ENCODE measurements around the gene PANX2. TPM values are rescaled to one million over a fixed set of nuclear protein-coding genes. Genes with fewer than 3 reads are reported as not detected.

PANX2 gene
- total RNA-seq, 1 donor from 2014 or later: 0.58 TPM

DNA sequence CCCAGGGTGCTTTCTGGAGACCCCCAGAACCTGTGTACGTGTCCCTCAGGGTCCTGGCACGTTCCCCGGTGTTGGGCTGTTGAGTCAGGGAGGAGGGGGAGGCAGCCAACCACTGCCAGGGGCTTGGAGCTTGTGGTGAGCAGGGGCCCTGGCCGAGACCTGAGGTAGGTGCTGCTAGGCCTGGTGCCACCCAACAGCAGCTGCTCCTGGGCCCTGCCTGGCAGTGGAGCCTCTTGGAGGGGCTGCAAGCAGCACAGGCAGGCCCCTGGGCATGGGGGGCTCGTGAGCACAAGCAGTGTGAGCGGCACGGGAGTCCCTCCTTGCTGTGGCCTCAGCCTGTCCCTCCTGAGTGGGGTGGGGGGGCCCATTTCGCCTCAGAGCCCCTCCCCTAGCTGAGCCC, 23.1 kb downstream of the PANX2 start:
- TF ChIP-seq, protein P1, sequence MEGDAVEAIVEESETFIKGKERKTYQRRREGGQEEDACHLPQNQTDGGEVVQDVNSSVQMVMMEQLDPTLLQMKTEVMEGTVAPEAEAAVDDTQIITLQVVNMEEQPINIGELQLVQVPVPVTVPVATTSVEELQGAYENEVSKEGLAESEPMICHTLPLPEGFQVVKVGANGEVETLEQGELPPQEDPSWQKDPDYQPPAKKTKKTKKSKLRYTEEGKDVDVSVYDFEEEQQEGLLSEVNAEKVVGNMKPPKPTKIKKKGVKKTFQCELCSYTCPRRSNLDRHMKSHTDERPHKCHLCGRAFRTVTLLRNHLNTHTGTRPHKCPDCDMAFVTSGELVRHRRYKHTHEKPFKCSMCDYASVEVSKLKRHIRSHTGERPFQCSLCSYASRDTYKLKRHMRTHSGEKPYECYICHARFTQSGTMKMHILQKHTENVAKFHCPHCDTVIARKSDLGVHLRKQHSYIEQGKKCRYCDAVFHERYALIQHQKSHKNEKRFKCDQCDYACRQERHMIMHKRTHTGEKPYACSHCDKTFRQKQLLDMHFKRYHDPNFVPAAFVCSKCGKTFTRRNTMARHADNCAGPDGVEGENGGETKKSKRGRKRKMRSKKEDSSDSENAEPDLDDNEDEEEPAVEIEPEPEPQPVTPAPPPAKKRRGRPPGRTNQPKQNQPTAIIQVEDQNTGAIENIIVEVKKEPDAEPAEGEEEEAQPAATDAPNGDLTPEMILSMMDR (IDR thresholded peaks at IDR 0.05; ENCODE audit: borderline replicate concordance): no peak
- H3K27ac ChIP-seq (replicated peaks): no peak overlapping the region
- H3K27me3 ChIP-seq (ENCODE audit: low read depth): no peaks in the 10 kb centered on the region
- peaks cover 31% of the 10 kb centered on the region for H3K4me1 ChIP-seq
- intact Hi-C loops (cut with micrococcal nuclease): no loop called here
- peaks cover 41% of the 10 kb centered on the region for H3K36me3 ChIP-seq
- H3K9me3 ChIP-seq (replicated peaks): no peaks in the 10 kb centered on the region
- DNase-seq: no peak
- no peak overlapping the region for H3K4me3 ChIP-seq

DNA sequence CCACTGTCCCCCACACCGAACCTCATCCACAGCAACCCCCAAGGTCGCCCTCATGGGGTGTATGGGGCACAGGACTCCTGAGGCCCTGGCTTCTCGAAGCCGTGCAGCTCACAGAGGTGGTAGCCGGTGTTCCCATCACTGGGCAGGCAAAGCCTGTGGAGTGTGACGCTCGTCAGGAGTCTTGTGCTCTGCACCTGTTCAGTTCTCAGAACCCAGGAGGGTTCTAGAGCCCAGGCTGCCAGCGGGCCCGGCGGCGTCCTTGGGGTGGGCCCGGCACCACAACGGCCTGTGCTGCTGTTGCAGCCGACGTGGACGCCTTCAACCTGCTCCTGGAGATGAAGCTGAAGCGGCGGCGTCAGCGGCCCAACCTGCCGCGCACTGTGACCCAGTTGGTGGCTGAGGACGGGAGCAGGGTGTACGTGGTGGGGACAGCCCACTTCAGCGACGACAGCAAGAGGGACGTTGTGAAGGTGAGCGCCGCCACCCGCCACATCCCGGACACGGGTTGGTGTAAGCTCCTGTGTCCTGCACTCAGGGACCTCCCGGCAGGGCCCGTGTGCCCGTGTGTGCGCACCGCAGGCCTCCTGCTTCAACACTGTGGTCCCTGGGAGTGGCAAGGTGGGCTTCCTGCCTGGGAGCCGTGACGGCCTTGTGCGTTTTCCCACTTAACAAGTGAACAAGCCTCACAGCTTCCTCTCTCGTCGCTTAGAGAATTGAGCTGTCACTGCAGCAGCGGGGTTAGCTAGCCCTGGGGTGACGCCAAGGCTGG, 23.7 kb downstream of the PANX2 start:
- no peak for DNase-seq
- H3K27me3 ChIP-seq (ENCODE audit: low read depth): no peaks in the 10 kb centered on the region
- TF ChIP-seq, protein P1 (IDR thresholded peaks at IDR 0.05; ENCODE audit: borderline replicate concordance): no peak
- intact Hi-C loops (cut with micrococcal nuclease): no loop called here
- H3K4me3 ChIP-seq: no peak overlapping the region
- no peak overlapping the region for H3K27ac ChIP-seq (replicated peaks)
- peaks cover 41% of the 10 kb centered on the region for H3K36me3 ChIP-seq
- H3K9me3 ChIP-seq (replicated peaks): no peaks in the 10 kb centered on the region
- peaks cover 28% of the 10 kb centered on the region for H3K4me1 ChIP-seq

DNA sequence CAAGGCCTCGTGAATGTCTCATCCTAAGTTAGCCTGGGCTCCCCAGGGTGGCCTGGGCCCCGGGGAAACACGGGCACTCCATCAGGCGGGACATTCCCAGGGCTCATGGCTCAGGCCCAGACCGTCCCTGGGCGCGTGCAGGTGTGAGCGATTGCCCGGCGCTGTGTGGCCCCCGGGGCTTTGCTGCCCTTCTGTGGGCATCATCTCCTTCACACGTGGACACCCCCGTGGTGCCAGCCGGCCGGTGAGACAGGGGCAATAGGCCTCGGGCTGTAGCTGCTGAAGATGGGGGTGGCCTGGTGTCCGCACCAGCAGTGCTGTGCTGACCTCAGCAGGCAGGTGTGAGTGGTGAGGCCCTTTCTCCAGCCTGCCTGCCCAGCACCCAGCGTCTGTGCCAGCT, 25.7 kb downstream of the PANX2 start:
- DNase-seq: no peak
- intact Hi-C loops (cut with micrococcal nuclease): no loop called here
- H3K36me3 ChIP-seq: peaks cover 41% of the 10 kb centered on the region

DNA sequence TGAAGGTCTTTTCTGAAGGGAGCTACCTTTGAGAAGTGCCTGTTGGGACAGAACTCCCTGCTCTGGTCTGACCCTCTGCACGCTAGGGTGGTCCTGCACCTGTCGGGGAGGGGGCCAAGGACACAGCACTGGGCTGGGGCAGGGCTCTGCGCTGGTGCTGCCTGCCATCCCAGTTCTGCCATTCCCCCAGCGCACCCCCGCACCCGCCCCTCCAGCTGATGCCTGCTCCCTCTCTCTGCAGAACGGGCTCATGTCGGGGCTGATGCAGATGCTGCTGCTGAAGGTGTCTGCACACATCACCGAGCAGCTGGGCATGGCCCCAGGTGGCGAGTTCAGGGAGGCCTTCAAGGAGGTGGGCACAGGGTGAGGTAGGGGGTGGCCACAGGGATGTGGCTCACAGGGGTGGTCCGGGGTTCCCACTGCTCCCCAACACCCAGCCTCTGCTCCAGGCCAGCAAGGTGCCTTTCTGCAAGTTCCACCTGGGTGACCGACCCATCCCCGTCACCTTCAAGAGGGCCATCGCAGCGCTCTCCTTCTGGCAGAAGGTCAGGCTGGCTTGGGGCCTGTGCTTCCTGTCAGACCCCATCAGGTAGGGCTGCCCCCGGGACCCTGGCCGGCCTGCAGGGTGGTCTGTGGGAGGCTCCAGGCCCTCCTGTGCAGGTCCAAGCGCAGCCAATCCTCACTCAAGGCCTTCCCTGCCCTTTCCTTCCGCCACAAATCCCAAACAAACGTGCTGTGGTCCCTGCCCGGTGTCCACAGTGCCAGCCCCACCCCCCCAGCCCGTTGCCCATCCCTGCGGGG, 26.7 kb downstream of the PANX2 start:
- Histone ChIP-seq H3K9me3 (replicated peaks) (no peaks in the 10 kb centered on the region), H3K27me3 (ENCODE audit: low read depth) (no peaks in the 10 kb centered on the region), H3K4me1 (peaks cover 27% of the 10 kb centered on the region), H3K36me3 (peaks cover 41% of the 10 kb centered on the region), H3K27ac (replicated peaks) (no peak overlapping the region), H3K4me3 (no peak overlapping the region)
- intact Hi-C loops (cut with micrococcal nuclease): no loop called here
- TF ChIP-seq, protein P1 (IDR thresholded peaks at IDR 0.05; ENCODE audit: borderline replicate concordance): no peak
- no peak for DNase-seq

More for the DNA sequence above, 25.7 kb downstream of the PANX2 start:
- no peak overlapping the region for H3K4me3 ChIP-seq
- H3K9me3 ChIP-seq (replicated peaks): no peaks in the 10 kb centered on the region
- no peaks in the 10 kb centered on the region for H3K27me3 ChIP-seq (ENCODE audit: low read depth)
- H3K4me1 ChIP-seq: peaks cover 22% of the 10 kb centered on the region
- no peak overlapping the region for H3K27ac ChIP-seq (replicated peaks)
- TF ChIP-seq, protein P1 (IDR thresholded peaks at IDR 0.05; ENCODE audit: borderline replicate concordance): no peak

DNA sequence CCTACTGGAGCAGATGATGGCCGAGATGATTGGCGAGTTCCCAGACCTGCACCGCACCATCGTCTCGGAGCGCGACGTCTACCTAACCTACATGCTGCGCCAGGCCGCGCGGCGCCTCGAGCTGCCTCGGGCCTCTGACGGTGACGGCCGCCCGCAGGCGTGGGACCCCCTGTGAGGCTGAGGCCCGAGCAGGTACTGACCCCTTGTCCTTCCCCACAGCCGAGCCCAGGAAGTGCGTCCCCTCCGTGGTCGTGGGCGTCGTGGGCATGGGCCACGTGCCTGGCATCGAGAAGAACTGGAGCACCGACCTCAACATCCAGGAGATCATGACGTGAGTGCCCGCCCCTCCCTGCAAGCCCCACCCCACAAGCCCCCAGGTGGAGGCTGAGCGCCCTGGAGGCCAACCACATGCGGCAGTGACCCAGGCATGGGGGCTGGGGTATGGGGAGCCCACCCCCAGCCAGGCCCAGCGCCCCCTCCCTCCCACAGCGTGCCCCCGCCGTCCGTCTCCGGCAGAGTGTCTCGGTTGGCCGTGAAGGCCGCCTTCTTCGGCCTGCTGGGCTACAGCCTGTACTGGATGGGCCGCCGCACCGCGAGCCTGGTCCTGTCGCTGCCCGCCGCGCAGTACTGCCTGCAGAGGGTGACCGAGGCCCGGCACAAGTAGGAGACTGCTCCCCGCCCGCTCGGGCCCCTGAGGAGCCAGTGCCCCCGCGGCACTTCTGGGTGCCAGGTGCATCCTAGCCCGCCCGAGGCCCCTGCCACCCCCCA, 27.5 kb downstream of the PANX2 start:
- H3K4me1 ChIP-seq: peaks cover 35% of the 10 kb centered on the region
- intact Hi-C loops (cut with micrococcal nuclease): no loop called here
- no peak for DNase-seq
- H3K27me3 ChIP-seq (ENCODE audit: low read depth): no peaks in the 10 kb centered on the region
- H3K4me3 ChIP-seq: no peak overlapping the region
- H3K27ac ChIP-seq (replicated peaks): no peak overlapping the region
- TF ChIP-seq, protein P1 (IDR thresholded peaks at IDR 0.05; ENCODE audit: borderline replicate concordance): no peak
- no peaks in the 10 kb centered on the region for H3K9me3 ChIP-seq (replicated peaks)
- peaks cover 43% of the 10 kb centered on the region for H3K36me3 ChIP-seq

All from left ventricle myocardium inferior (tissue), 1 donor.